ENCODE measurements around the gene CARF.
"Not testable (repeated sequence)": the region's sequence is repeated elsewhere in the genome, so short reads cannot be mapped to it uniquely, and the experiment has no call there.

Gene CARF

GRCh38 chr2:202944408-202944807 is 32.3 kb downstream of the CARF start:
- no peak overlapping the region for H3K4me3 ChIP-seq (ENCODE audit: low read depth, low read length)
- TF ChIP-seq CTCF (IDR thresholded peaks at IDR 0.05; ENCODE audit: low read depth, low read length) = no peak

- no peak for TF ChIP-seq CTCF (IDR thresholded peaks at IDR 0.05; ENCODE audit: low read depth, low read length)
Measured at GRCh38 chr2:202944816-202945215, 32.7 kb downstream of the CARF start.

GRCh38 chr2:202945497-202945896 is 33.4 kb downstream of the CARF start:
- no peak overlapping the region for H3K4me3 ChIP-seq (ENCODE audit: low read depth, low read length)
- TF ChIP-seq CTCF (IDR thresholded peaks at IDR 0.05; ENCODE audit: low read depth, low read length) = no peak

More at GRCh38 chr2:202944816-202945215, 32.7 kb downstream of the CARF start:
- no peak overlapping the region for H3K4me3 ChIP-seq (ENCODE audit: low read depth, low read length)

GRCh38 chr2:202949333-202949732 is 37.3 kb downstream of the CARF start:
- not testable (repeated sequence) for H3K4me3 ChIP-seq (ENCODE audit: low read depth, low read length)

- no peak overlapping the region for H3K4me3 ChIP-seq (ENCODE audit: low read depth, low read length)
- no peak for TF ChIP-seq CTCF (IDR thresholded peaks at IDR 0.05; ENCODE audit: low read depth, low read length)
Measured at GRCh38 chr2:202950592-202950991, 38.5 kb downstream of the CARF start.

GRCh38 chr2:202960524-202960923 is 48.4 kb downstream of the CARF start:
- no peak overlapping the region for H3K4me3 ChIP-seq (ENCODE audit: low read depth, low read length)
- no peak for TF ChIP-seq CTCF (IDR thresholded peaks at IDR 0.05; ENCODE audit: low read depth, low read length)

- H3K4me3 ChIP-seq (ENCODE audit: low read depth, low read length) = no peak overlapping the region
- TF ChIP-seq CTCF (IDR thresholded peaks at IDR 0.05; ENCODE audit: low read depth, low read length) = no peak
Measured at GRCh38 chr2:202963712-202964111, 51.6 kb downstream of the CARF start.

GRCh38 chr2:202965810-202966460 is 53.9 kb downstream of the CARF start:
- H3K4me3 ChIP-seq (ENCODE audit: low read depth, low read length) = no peak overlapping the region
- no peak for TF ChIP-seq CTCF (IDR thresholded peaks at IDR 0.05; ENCODE audit: low read depth, low read length)

GRCh38 chr2:202969404-202969803 is 57.3 kb downstream of the CARF start:
- H3K4me3 ChIP-seq (ENCODE audit: low read depth, low read length) = not testable (repeated sequence)
